Activated naive CD8-positive, alpha-beta T cell treated with anti-CD3 and anti-CD28 coated beads, Interleukin-2, amount 10 ng/mL, durations not matched to agents 7 days and 5 days (primary cell): Measurements from ENCODE around the gene FOXA1. TPM values are rescaled to one million over a fixed set of nuclear protein-coding genes. Genes with fewer than 3 reads are reported as not detected.
A peak's percentile ranks its signal among the peaks of the same experiment; 100 is the strongest.

Source experiments
- ATAC-seq: fragments of 150-1000 bp; cut with Tn5 transposase; one replicate; pipeline ENCODE4 v1.10.0; 2021; ENCODE audit warnings: low read depth, moderate library complexity
- POLR2A ChIA-PET: fragments of 350-600 bp; sonication (Branson Sonifier 250); formaldehyde crosslinking; loops from one replicate; lab custom pipeline; 2021; ENCODE audit warnings: antibody characterized with exemption; lab: Charles Lee
- DNase-seq: peaks from one replicate; pipeline ENCODE4 v3.0.0; 2021
- H3K27ac Mint-ChIP-seq: one replicate; pipeline ENCODE4 v1.8.0; 2022; ENCODE audit warnings: mild to moderate bottlenecking, mixed read lengths
- H3K27me3 Mint-ChIP-seq: one replicate; pipeline ENCODE4 v1.8.0; 2022; ENCODE audit warnings: mild to moderate bottlenecking, moderate library complexity, mixed read lengths
- H3K36me3 Mint-ChIP-seq: one replicate; pipeline ENCODE4 v1.8.0; 2021; ENCODE audit warnings: mild to moderate bottlenecking, mixed read lengths
- H3K4me1 Mint-ChIP-seq: one replicate; pipeline ENCODE4 v1.8.0; 2021; ENCODE audit warnings: mixed read lengths
- H3K4me3 Mint-ChIP-seq: one replicate; pipeline ENCODE4 v1.8.0; 2022; ENCODE audit warnings: mild to moderate bottlenecking, moderate library complexity, mixed read lengths
- H3K9me3 Mint-ChIP-seq: one replicate; pipeline ENCODE4 v1.8.0; 2021; ENCODE audit warnings: mixed read lengths
- total RNA-seq, 2 experiments: library from RNA; stranded (reverse); gene quantifications; one replicate each; pipeline ENCODE4 v1.2.3, GENCODE V29; 2021

Gene FOXA1
- total RNA-seq, 2 experiments from 2014 or later = not detected

GRCh38 chr14:37598747-37599506, 3.9 kb upstream of the FOXA1 start:
- no peak overlapping the region for H3K27ac Mint-ChIP-seq
- ATAC-seq (no peak), DNase-seq (no peak)
- H3K36me3 Mint-ChIP-seq = peaks cover 4% of the 10 kb centered on the region
- H3K27me3 Mint-ChIP-seq = peaks cover 67% of the 10 kb centered on the region
- H3K4me1 Mint-ChIP-seq = peaks cover 6% of the 10 kb centered on the region
- peak overlapping the region; percentile 18 for H3K4me3 Mint-ChIP-seq
- POLR2A ChIA-PET = no interaction called here
- H3K9me3 Mint-ChIP-seq = peaks cover 1% of the 10 kb centered on the region

GRCh38 chr14:37597914-37598746, 3.1 kb upstream of the FOXA1 start:
- Mint-ChIP-seq H3K4me3 (no peak overlapping the region), H3K9me3 (peaks cover 1% of the 10 kb centered on the region)

GRCh38 chr14:37597538-37597913, 2.5 kb upstream of the FOXA1 start:
- peaks cover 78% of the 10 kb centered on the region for H3K27me3 Mint-ChIP-seq
- peaks cover 4% of the 10 kb centered on the region for H3K36me3 Mint-ChIP-seq
- no peak overlapping the region for H3K4me3 Mint-ChIP-seq
- POLR2A ChIA-PET = interaction anchor here (0.7 kb wide), 1 partner anchor 1789 kb away, joined by 3 read pairs; the partner anchor contains the start of gene RALGAPA1
- DNase-seq (no peak), ATAC-seq (no peak)
- H3K27ac Mint-ChIP-seq = no peak overlapping the region
- H3K4me1 Mint-ChIP-seq = peaks cover 6% of the 10 kb centered on the region
- H3K9me3 Mint-ChIP-seq = peaks cover 1% of the 10 kb centered on the region

More at GRCh38 chr14:37597914-37598746, 3.1 kb upstream of the FOXA1 start:
- POLR2A ChIA-PET = no interaction called here
- Mint-ChIP-seq H3K4me1 (peaks cover 6% of the 10 kb centered on the region), H3K36me3 (peaks cover 4% of the 10 kb centered on the region), H3K27ac (no peak overlapping the region), H3K27me3 (peaks cover 72% of the 10 kb centered on the region)
- DNase-seq = peak; percentile 33
- ATAC-seq = no peak

GRCh38 chr14:37596790-37597472, 1.9 kb upstream of the FOXA1 start:
- Mint-ChIP-seq H3K27me3 (peaks cover 79% of the 10 kb centered on the region), H3K27ac (no peak overlapping the region), H3K9me3 (peaks cover 1% of the 10 kb centered on the region), H3K4me1 (peaks cover 6% of the 10 kb centered on the region), H3K4me3 (no peak overlapping the region), H3K36me3 (peaks cover 4% of the 10 kb centered on the region)
- ATAC-seq = no peak
- POLR2A ChIA-PET = interaction anchor here (0.7 kb wide), 1 partner anchor 1788 kb away, joined by 3 read pairs; the partner anchor contains the start of gene RALGAPA1
- no peak for DNase-seq

GRCh38 chr14:37595809-37596621, 966 bp upstream of the FOXA1 start:
- peak overlapping the region; percentile 30 for H3K27ac Mint-ChIP-seq
- peaks cover 2% of the 10 kb centered on the region for H3K9me3 Mint-ChIP-seq
- ATAC-seq (peak; percentile 62), DNase-seq (peak; percentile 37)
- peaks cover 6% of the 10 kb centered on the region for H3K4me1 Mint-ChIP-seq
- H3K27me3 Mint-ChIP-seq = peaks cover 74% of the 10 kb centered on the region
- H3K4me3 Mint-ChIP-seq = peak overlapping the region; percentile 56
- POLR2A ChIA-PET = no interaction called here
- peaks cover 4% of the 10 kb centered on the region for H3K36me3 Mint-ChIP-seq

GRCh38 chr14:37594238-37594970, 645 bp downstream of the FOXA1 start:
- Mint-ChIP-seq H3K4me3 (peak overlapping the region; percentile 47), H3K27me3 (peaks cover 73% of the 10 kb centered on the region), H3K4me1 (peaks cover 6% of the 10 kb centered on the region), H3K27ac (peak overlapping the region; percentile 70), H3K36me3 (peaks cover 4% of the 10 kb centered on the region), H3K9me3 (peaks cover 2% of the 10 kb centered on the region)
- ATAC-seq = peak; percentile 8
- DNase-seq = peak; percentile 35
- POLR2A ChIA-PET = no interaction called here

- DNase-seq (no peak), ATAC-seq (no peak)
- peaks cover 4% of the 10 kb centered on the region for H3K36me3 Mint-ChIP-seq
- peaks cover 3% of the 10 kb centered on the region for H3K9me3 Mint-ChIP-seq
- H3K27me3 Mint-ChIP-seq = peaks cover 73% of the 10 kb centered on the region
- H3K4me3 Mint-ChIP-seq = peak overlapping the region; percentile 47
- peaks cover 6% of the 10 kb centered on the region for H3K4me1 Mint-ChIP-seq
- POLR2A ChIA-PET = no interaction called here
- H3K27ac Mint-ChIP-seq = peak overlapping the region; percentile 70
Observed at GRCh38 chr14:37593511-37594237, 1.4 kb downstream of the FOXA1 start.

GRCh38 chr14:37592482-37593408, 2.3 kb downstream of the FOXA1 start:
- ATAC-seq = no peak
- POLR2A ChIA-PET = no interaction called here
- H3K9me3 Mint-ChIP-seq = peaks cover 3% of the 10 kb centered on the region
- H3K4me3 Mint-ChIP-seq = no peak overlapping the region
- peaks cover 74% of the 10 kb centered on the region for H3K27me3 Mint-ChIP-seq
- H3K36me3 Mint-ChIP-seq = peaks cover 4% of the 10 kb centered on the region
- H3K4me1 Mint-ChIP-seq = peaks cover 5% of the 10 kb centered on the region
- DNase-seq = no peak
- H3K27ac Mint-ChIP-seq = no peak overlapping the region

GRCh38 chr14:37591941-37592481, 3.0 kb downstream of the FOXA1 start:
- ATAC-seq = no peak
- H3K27me3 Mint-ChIP-seq = peaks cover 74% of the 10 kb centered on the region
- H3K36me3 Mint-ChIP-seq = peaks cover 4% of the 10 kb centered on the region
- H3K27ac Mint-ChIP-seq = no peak overlapping the region
- POLR2A ChIA-PET = no interaction called here
- no peak overlapping the region for H3K4me3 Mint-ChIP-seq
- peaks cover 5% of the 10 kb centered on the region for H3K4me1 Mint-ChIP-seq
- peaks cover 6% of the 10 kb centered on the region for H3K9me3 Mint-ChIP-seq
- peak; percentile 35 for DNase-seq

- POLR2A ChIA-PET = no interaction called here
- DNase-seq = no peak
- Mint-ChIP-seq H3K27ac (peak overlapping the region; percentile 55), H3K4me3 (no peak overlapping the region), H3K36me3 (peaks cover 4% of the 10 kb centered on the region), H3K9me3 (peaks cover 6% of the 10 kb centered on the region), H3K27me3 (peaks cover 72% of the 10 kb centered on the region), H3K4me1 (peaks cover 5% of the 10 kb centered on the region)
- no peak for ATAC-seq
Observed at GRCh38 chr14:37591311-37591940, 3.6 kb downstream of the FOXA1 start.
